ENCODE measurements around the gene ERVW-1.

The ERVW-1 gene

GRCh38 chr7:92485974-92486373 is 8.2 kb upstream of the ERVW-1 start:
- POLR2A ChIA-PET: no interaction called here
- no peaks in the 10 kb centered on the region for H3K9me3 ChIP-seq (ENCODE audit: control insufficient read depth, insufficient read depth, low read depth, low read length)
- CTCF ChIA-PET: no interaction called here
- H3K27ac ChIP-seq (ENCODE audit: extremely low read depth, low read depth, low read length): no peak overlapping the region
- H3K4me1 ChIP-seq (ENCODE audit: control insufficient read depth, insufficient read depth, low read length): no peaks in the 10 kb centered on the region
- TF ChIP-seq ZXDB (tag by site-specific recombination; IDR thresholded peaks at IDR 0.05) (no peak), ZBTB1 (tag by site-specific recombination; IDR thresholded peaks at IDR 0.05) (no peak), ZBTB20 (tag by site-specific recombination; IDR thresholded peaks at IDR 0.05) (no peak), PRDM2 (tag by site-specific recombination; IDR thresholded peaks at IDR 0.05; ENCODE audit: borderline replicate concordance) (no peak), KLF16 (tag by site-specific recombination; IDR thresholded peaks at IDR 0.05) (no peak), ZNF529 (tag by site-specific recombination; IDR thresholded peaks at IDR 0.05; ENCODE audit: insufficient replicate concordance) (no peak), GLI2 (tag by site-specific recombination; IDR thresholded peaks at IDR 0.05; ENCODE audit: borderline replicate concordance, low read depth) (no peak), ZNF404 (tag by site-specific recombination; IDR thresholded peaks at IDR 0.05) (no peak), ZNF48 (tag by site-specific recombination; IDR thresholded peaks at IDR 0.05) (no peak), ZNF311 (tag by site-specific recombination; IDR thresholded peaks at IDR 0.05; ENCODE audit: borderline replicate concordance) (no peak)
- TF ChIP-seq, protein P1, sequence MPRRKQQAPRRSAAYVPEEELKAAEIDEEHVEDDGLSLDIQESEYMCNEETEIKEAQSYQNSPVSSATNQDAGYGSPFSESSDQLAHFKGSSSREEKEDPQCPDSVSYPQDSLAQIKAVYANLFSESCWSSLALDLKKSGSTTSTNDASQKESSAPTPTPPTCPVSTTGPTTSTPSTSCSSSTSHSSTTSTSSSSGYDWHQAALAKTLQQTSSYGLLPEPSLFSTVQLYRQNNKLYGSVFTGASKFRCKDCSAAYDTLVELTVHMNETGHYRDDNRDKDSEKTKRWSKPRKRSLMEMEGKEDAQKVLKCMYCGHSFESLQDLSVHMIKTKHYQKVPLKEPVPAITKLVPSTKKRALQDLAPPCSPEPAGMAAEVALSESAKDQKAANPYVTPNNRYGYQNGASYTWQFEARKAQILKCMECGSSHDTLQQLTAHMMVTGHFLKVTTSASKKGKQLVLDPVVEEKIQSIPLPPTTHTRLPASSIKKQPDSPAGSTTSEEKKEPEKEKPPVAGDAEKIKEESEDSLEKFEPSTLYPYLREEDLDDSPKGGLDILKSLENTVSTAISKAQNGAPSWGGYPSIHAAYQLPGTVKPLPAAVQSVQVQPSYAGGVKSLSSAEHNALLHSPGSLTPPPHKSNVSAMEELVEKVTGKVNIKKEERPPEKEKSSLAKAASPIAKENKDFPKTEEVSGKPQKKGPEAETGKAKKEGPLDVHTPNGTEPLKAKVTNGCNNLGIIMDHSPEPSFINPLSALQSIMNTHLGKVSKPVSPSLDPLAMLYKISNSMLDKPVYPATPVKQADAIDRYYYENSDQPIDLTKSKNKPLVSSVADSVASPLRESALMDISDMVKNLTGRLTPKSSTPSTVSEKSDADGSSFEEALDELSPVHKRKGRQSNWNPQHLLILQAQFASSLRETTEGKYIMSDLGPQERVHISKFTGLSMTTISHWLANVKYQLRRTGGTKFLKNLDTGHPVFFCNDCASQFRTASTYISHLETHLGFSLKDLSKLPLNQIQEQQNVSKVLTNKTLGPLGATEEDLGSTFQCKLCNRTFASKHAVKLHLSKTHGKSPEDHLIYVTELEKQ (tag by site-specific recombination; IDR thresholded peaks at IDR 0.05; ENCODE audit: borderline replicate concordance): no peak
- TF ChIP-seq, protein P2, sequence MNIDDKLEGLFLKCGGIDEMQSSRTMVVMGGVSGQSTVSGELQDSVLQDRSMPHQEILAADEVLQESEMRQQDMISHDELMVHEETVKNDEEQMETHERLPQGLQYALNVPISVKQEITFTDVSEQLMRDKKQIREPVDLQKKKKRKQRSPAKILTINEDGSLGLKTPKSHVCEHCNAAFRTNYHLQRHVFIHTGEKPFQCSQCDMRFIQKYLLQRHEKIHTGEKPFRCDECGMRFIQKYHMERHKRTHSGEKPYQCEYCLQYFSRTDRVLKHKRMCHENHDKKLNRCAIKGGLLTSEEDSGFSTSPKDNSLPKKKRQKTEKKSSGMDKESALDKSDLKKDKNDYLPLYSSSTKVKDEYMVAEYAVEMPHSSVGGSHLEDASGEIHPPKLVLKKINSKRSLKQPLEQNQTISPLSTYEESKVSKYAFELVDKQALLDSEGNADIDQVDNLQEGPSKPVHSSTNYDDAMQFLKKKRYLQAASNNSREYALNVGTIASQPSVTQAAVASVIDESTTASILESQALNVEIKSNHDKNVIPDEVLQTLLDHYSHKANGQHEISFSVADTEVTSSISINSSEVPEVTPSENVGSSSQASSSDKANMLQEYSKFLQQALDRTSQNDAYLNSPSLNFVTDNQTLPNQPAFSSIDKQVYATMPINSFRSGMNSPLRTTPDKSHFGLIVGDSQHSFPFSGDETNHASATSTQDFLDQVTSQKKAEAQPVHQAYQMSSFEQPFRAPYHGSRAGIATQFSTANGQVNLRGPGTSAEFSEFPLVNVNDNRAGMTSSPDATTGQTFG (tag by site-specific recombination; IDR thresholded peaks at IDR 0.05; ENCODE audit: borderline replicate concordance): no peak
- no peak overlapping the region for H3K4me3 ChIP-seq (ENCODE audit: low read depth, low read length)
- peaks cover 46 to 48% of the 10 kb centered on the region in 2 experiments for H3K36me3 ChIP-seq (ENCODE audit: control insufficient read depth in 2 of 2, insufficient read depth in 1 of 2, low read length in 2 of 2)

GRCh38 chr7:92485267-92485892 is 7.6 kb upstream of the ERVW-1 start:
- H3K9me3 ChIP-seq (ENCODE audit: control insufficient read depth, insufficient read depth, low read depth, low read length): no peaks in the 10 kb centered on the region
- POLR2A ChIA-PET: no interaction called here
- H3K36me3 ChIP-seq (ENCODE audit: control insufficient read depth in 2 of 2, insufficient read depth in 1 of 2, low read length in 2 of 2): peaks cover 42 to 43% of the 10 kb centered on the region in 2 experiments
- H3K4me3 ChIP-seq (ENCODE audit: low read depth, low read length): no peak overlapping the region
- CTCF ChIA-PET: no interaction called here
- no peaks in the 10 kb centered on the region for H3K4me1 ChIP-seq (ENCODE audit: control insufficient read depth, insufficient read depth, low read length)
- H3K27ac ChIP-seq (ENCODE audit: extremely low read depth, low read depth, low read length): no peak overlapping the region
- TF ChIP-seq OSR2 (tag by site-specific recombination; IDR thresholded peaks at IDR 0.05): no peak
- no peak for TF ChIP-seq ZNF701 (tag by site-specific recombination; IDR thresholded peaks at IDR 0.05)
- no peak for TF ChIP-seq ZNF169 (tag by site-specific recombination; IDR thresholded peaks at IDR 0.05)
- TF ChIP-seq ZNF792 (tag by site-specific recombination; IDR thresholded peaks at IDR 0.05): no peak
- no peak for TF ChIP-seq KLF16 (tag by site-specific recombination; IDR thresholded peaks at IDR 0.05)
- TF ChIP-seq ZNF174 (tag by site-specific recombination; IDR thresholded peaks at IDR 0.05): no peak
- TF ChIP-seq ZSCAN16 (tag by site-specific recombination; IDR thresholded peaks at IDR 0.05): no peak
- no peak for TF ChIP-seq ZNF521 (tag by site-specific recombination; IDR thresholded peaks at IDR 0.05)
- TF ChIP-seq, protein P3, sequence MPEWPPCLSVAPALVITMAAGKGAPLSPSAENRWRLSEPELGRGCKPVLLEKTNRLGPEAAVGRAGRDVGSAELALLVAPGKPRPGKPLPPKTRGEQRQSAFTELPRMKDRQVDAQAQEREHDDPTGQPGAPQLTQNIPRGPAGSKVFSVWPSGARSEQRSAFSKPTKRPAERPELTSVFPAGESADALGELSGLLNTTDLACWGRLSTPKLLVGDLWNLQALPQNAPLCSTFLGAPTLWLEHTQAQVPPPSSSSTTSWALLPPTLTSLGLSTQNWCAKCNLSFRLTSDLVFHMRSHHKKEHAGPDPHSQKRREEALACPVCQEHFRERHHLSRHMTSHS (tag by site-specific recombination; IDR thresholded peaks at IDR 0.05): no peak

Data from HEK293 (cell line).